MCF 10A (cell line): ENCODE results near the gene NCBP3. TPM values are rescaled to one million over a fixed set of nuclear protein-coding genes. Genes with fewer than 3 reads are reported as not detected.

ENCODE experiments used
- BruUV-seq: library from RNA; stranded (reverse); fragments of 400-500 nt; replicated peaks from 2 replicates; lab custom pipeline; 2021; lab: Mats Ljungman, UMichigan
- CTCF ChIA-PET: fragments of 300-600 bp; sonication (Branson Sonifier 250); formaldehyde crosslinking; extraction: SDS; loops from one replicate; lab custom pipeline; 2021; ENCODE audit warnings: antibody characterized with exemption, inconsistent platforms; lab: Yijun Ruan, JAX
- POLR2A ChIA-PET: fragments of 300-600, 350-650 bp; sonication (Branson Sonifier 250); formaldehyde crosslinking; extraction: SDS; loops from one replicate; lab custom pipeline; 2020; ENCODE audit warnings: antibody characterized with exemption, inconsistent platforms; lab: Yijun Ruan, JAX
- DNase-seq: peaks from one replicate; pipeline ENCODE4 v3.0.0-alpha.2; 2018; ENCODE audit not compliant: unreplicated experiment
- H3K27ac Mint-ChIP-seq: one replicate; pipeline ENCODE4 v1.8.0; 2022; ENCODE audit warnings: mild to moderate bottlenecking, low read depth, mixed read lengths; ENCODE audit not compliant: unreplicated experiment
- H3K27me3 Mint-ChIP-seq: one replicate; pipeline ENCODE4 v1.8.0; 2022; ENCODE audit warnings: mixed read lengths; ENCODE audit not compliant: insufficient read depth, unreplicated experiment
- H3K36me3 Mint-ChIP-seq: one replicate; pipeline ENCODE4 v1.8.0; 2022; ENCODE audit warnings: mild to moderate bottlenecking, moderate library complexity, mixed read lengths; ENCODE audit not compliant: insufficient read depth, unreplicated experiment
- H3K4me1 Mint-ChIP-seq: one replicate; pipeline ENCODE4 v1.8.0; 2022; ENCODE audit warnings: mixed read lengths; ENCODE audit not compliant: insufficient read depth, unreplicated experiment
- H3K4me3 Mint-ChIP-seq: one replicate; pipeline ENCODE4 v1.8.0; 2022; ENCODE audit warnings: mild to moderate bottlenecking, moderate library complexity, mixed read lengths; ENCODE audit not compliant: unreplicated experiment
- H3K9me3 Mint-ChIP-seq: one replicate; pipeline ENCODE4 v1.8.0; 2022; ENCODE audit warnings: mixed read lengths; ENCODE audit not compliant: unreplicated experiment
- CTCF ChIP-seq: fragments of 200-600 bp; IDR thresholded peaks from one replicate; pipeline ENCODE4 v1.8.0; 2022; ENCODE audit warnings: antibody characterized with exemption, mild to moderate bottlenecking; ENCODE audit not compliant: unreplicated experiment
- intact Hi-C: fragments of 100-400 bp; cut with micrococcal nuclease; formaldehyde crosslinking; loops from 2 replicates; pipeline ENCODE4 v1.14.1; 2022
- total RNA-seq: library from RNA; stranded (reverse); gene quantifications from 2 replicates; pipeline ENCODE4 v1.2.3, GENCODE V29; 2022

NCBP3 gene
- total RNA-seq, 1 experiment from 2014 or later: 47.1 TPM

GRCh38 chr17:3761918-3762380 lies 84.1 kb downstream of the NCBP3 start:
- H3K36me3 Mint-ChIP-seq: no peaks in the 10 kb centered on the region
- H3K4me3 Mint-ChIP-seq: no peak overlapping the region
- POLR2A ChIA-PET: no interaction called here
- intact Hi-C loops: no loop called here
- CTCF ChIA-PET: interaction anchor here (2.9 kb wide), 1 partner anchor 24 kb away, joined by 14 read pairs; no protein-coding TSS in a partner anchor
- H3K27me3 Mint-ChIP-seq: peaks cover 11% of the 10 kb centered on the region
- no peak for DNase-seq
- peaks cover 8% of the 10 kb centered on the region for H3K9me3 Mint-ChIP-seq
- H3K27ac Mint-ChIP-seq: no peak overlapping the region
- BruUV-seq: no TSS peak
- no peak for TF ChIP-seq CTCF
- H3K4me1 Mint-ChIP-seq: no peaks in the 10 kb centered on the region

GRCh38 chr17:3761036-3761917 lies 84.8 kb downstream of the NCBP3 start:
- no peak for TF ChIP-seq CTCF
- no TSS peak for BruUV-seq
- Mint-ChIP-seq H3K36me3 (no peaks in the 10 kb centered on the region), H3K4me3 (no peak overlapping the region), H3K27me3 (peaks cover 11% of the 10 kb centered on the region), H3K4me1 (no peaks in the 10 kb centered on the region), H3K27ac (no peak overlapping the region), H3K9me3 (peaks cover 8% of the 10 kb centered on the region)
- DNase-seq: no peak
- POLR2A ChIA-PET: no interaction called here
- intact Hi-C loops: no loop called here
- CTCF ChIA-PET: interaction anchor here (0.6 to 2.9 kb wide), 5 partner anchors 24 to 1004 kb away, joined by 3 to 14 read pairs (median 4); no protein-coding TSS in a partner anchor

GRCh38 chr17:3759597-3760216 lies 86.3 kb downstream of the NCBP3 start:
- CTCF ChIA-PET: interaction anchor here (1.0 to 2.9 kb wide), 3 partner anchors 9 to 52 kb away, joined by 3 to 14 read pairs (median 5); no protein-coding TSS in a partner anchor

More at GRCh38 chr17:3759597-3760216, 86.3 kb downstream of the NCBP3 start:
- Mint-ChIP-seq H3K4me1 (no peaks in the 10 kb centered on the region), H3K9me3 (peaks cover 8% of the 10 kb centered on the region), H3K27me3 (peaks cover 11% of the 10 kb centered on the region), H3K27ac (no peak overlapping the region), H3K4me3 (no peak overlapping the region), H3K36me3 (no peaks in the 10 kb centered on the region)
- POLR2A ChIA-PET: interaction anchor here (0.8 kb wide), 1 partner anchor 13 kb away, joined by 3 read pairs; no protein-coding TSS in a partner anchor
- BruUV-seq: no TSS peak
- DNase-seq: no peak
- intact Hi-C loops: no loop called here
- TF ChIP-seq CTCF: no peak
